Smooth muscle cell (in vitro differentiated cells): ENCODE data around the gene ZSCAN2. TPM values are rescaled to one million over a fixed set of nuclear protein-coding genes. Genes with fewer than 3 reads are reported as not detected.

Experiments
- DNase-seq: peaks from one replicate; lab custom pipeline; 2025; ENCODE audit not compliant: unreplicated experiment; lab: John Stamatoyannopoulos, UW
- H2AFZ ChIP-seq: fragments of 200-600 bp; sonication (generic); 2 replicates; pipeline ENCODE4 v1.6.0; 2016; ENCODE audit warnings: antibody characterized with exemption, low read depth, mild to moderate bottlenecking
- H3F3A ChIP-seq: fragments of 200-600 bp; sonication (generic); 2 replicates; pipeline ENCODE4 v1.6.0; 2017; ENCODE audit warnings: antibody characterized with exemption, low read depth
- H3K27ac ChIP-seq: fragments of 200-600 bp; sonication (generic); 2 replicates; pipeline ENCODE4 v1.5.1; 2016; ENCODE audit warnings: low read depth, mild to moderate bottlenecking
- H3K27me3 ChIP-seq: fragments of 200-600 bp; sonication (generic); 2 replicates; pipeline ENCODE4 v1.6.1; 2016; ENCODE audit warnings: low read depth, mild to moderate bottlenecking
- H3K36me3 ChIP-seq: fragments of 200-600 bp; sonication (generic); 2 replicates; pipeline ENCODE4 v1.5.1; 2016; ENCODE audit warnings: low read depth
- H3K4me1 ChIP-seq: fragments of 200-600 bp; sonication (generic); 2 replicates; pipeline ENCODE4 v1.5.1; 2016; ENCODE audit warnings: low read depth
- H3K4me2 ChIP-seq: fragments of 200-600 bp; sonication (generic); 2 replicates; pipeline ENCODE4 v1.6.0; 2016; ENCODE audit warnings: mild to moderate bottlenecking
- H3K4me3 ChIP-seq: fragments of 200-600 bp; sonication (generic); 2 replicates; pipeline ENCODE4 v1.5.1; 2016; ENCODE audit warnings: mild to moderate bottlenecking
- H3K79me2 ChIP-seq: fragments of 200-600 bp; sonication (generic); 2 replicates; pipeline ENCODE4 v1.6.0; 2016; ENCODE audit warnings: low read depth, mild to moderate bottlenecking
- H3K9ac ChIP-seq: fragments of 200-600 bp; sonication (generic); 2 replicates; pipeline ENCODE4 v1.6.0; 2016; ENCODE audit warnings: low read depth
- H3K9me3 ChIP-seq: fragments of 200-600 bp; sonication (generic); replicated peaks from 2 replicates; pipeline ENCODE4 v1.5.1; 2016; ENCODE audit warnings: low read depth
- H4K20me1 ChIP-seq: fragments of 200-600 bp; sonication (generic); 2 replicates; pipeline ENCODE4 v1.6.0; 2016; ENCODE audit warnings: low read depth
- CTCF ChIP-seq: fragments of 200-600 bp; sonication (generic); IDR thresholded peaks from 2 replicates; pipeline ENCODE4 v1.5.1; 2017; ENCODE audit warnings: borderline replicate concordance, mild to moderate bottlenecking, antibody characterized with exemption; ENCODE audit not compliant: insufficient read depth, poor library complexity, severe bottlenecking
- WGBS: methylation state at CpG from one replicate; pipeline ENCODE4 v1.1.7; 2016; ENCODE audit warnings: low lambda C conversion rate; 5-methylcytosine and 5-hydroxymethylcytosine counted together
- polyA plus RNA-seq: library from polyadenylated mRNA; unstranded; fragments of >200 nt; fragmentation: Nextera tagmentation; extraction: Ambion mirVana; gene quantifications from 2 replicates; pipeline ENCODE4 v1.2.1, GENCODE V29; 2016
- total RNA-seq: library from RNA; depleted of rRNA; stranded (reverse); fragments of >200 nt; gene quantifications from 2 replicates; pipeline ENCODE4 v1.2.3, GENCODE V29; 2014

Gene ZSCAN2
- total and polyA plus RNA-seq, 2 experiments from 2014 or later: 6.9 to 15.4 TPM

GRCh38 chr15:84657748-84658079 is 56.9 kb downstream of the ZSCAN2 start:
- Histone ChIP-seq H3K4me1 (peaks cover 8% of the 10 kb centered on the region), H3K4me3 (peak overlapping the region; percentile 65), H3K27me3 (no peaks in the 10 kb centered on the region), H3K27ac (no peak overlapping the region), H3K36me3 (no peaks in the 10 kb centered on the region), H3K79me2 (peaks cover 10% of the 10 kb centered on the region), H2AFZ (peak overlapping the region; percentile 59), H3F3A (peaks cover 8% of the 10 kb centered on the region), H3K9me3 (no peaks in the 10 kb centered on the region), H4K20me1 (peaks cover 3% of the 10 kb centered on the region), H3K4me2 (peak overlapping the region; percentile 96), H3K9ac (peak overlapping the region; percentile 84)
- 22% methylated on average over 17 of the region's 17 CpGs for WGBS
- no peak for DNase-seq
- TF ChIP-seq CTCF: no peak

GRCh38 chr15:84658080-84658787 is 57.4 kb downstream of the ZSCAN2 start, which contains the start of gene NMB:
NMB (minus strand) TSS chr15:84658199; CDS start chr15:84658152, 47 bp downstream.
- 1% methylated on average over 45 of the region's 61 CpGs for WGBS
- peak; percentile 57 for TF ChIP-seq CTCF
- H2AFZ ChIP-seq: peak within 1 kb of the TSS; percentile 59
- H3K4me3 ChIP-seq: peak within 1 kb of the TSS; percentile 65
- H3K27me3 ChIP-seq: no peaks in the 10 kb centered on the region
- peak within 1 kb of the TSS; percentile 96 for H3K4me2 ChIP-seq
- DNase-seq: peak; percentile 64
- peaks cover 4% of the 10 kb centered on the region for H3K4me1 ChIP-seq
- no peaks in the 10 kb centered on the region for H3K9me3 ChIP-seq
- peak within 1 kb of the TSS; percentile 56 for H3K27ac ChIP-seq
- H3K79me2 ChIP-seq: peaks cover 5% of the 10 kb centered on the region
- H4K20me1 ChIP-seq: peaks cover 3% of the 10 kb centered on the region
- peak within 1 kb of the TSS; percentile 84 for H3K9ac ChIP-seq
- H3K36me3 ChIP-seq: no peaks in the 10 kb centered on the region
- H3F3A ChIP-seq: peaks cover 8% of the 10 kb centered on the region

GRCh38 chr15:84658788-84659411 is 58.1 kb downstream of the ZSCAN2 start:
- Histone ChIP-seq H3K27me3 (no peaks in the 10 kb centered on the region), H3K27ac (peak overlapping the region; percentile 56), H3K36me3 (no peaks in the 10 kb centered on the region), H3K4me1 (no peaks in the 10 kb centered on the region), H3F3A (peaks cover 8% of the 10 kb centered on the region), H3K9ac (no peak overlapping the region), H3K9me3 (no peaks in the 10 kb centered on the region), H3K4me3 (peak overlapping the region; percentile 65), H2AFZ (no peak overlapping the region), H3K4me2 (peak overlapping the region; percentile 96), H3K79me2 (no peaks in the 10 kb centered on the region), H4K20me1 (peaks cover 3% of the 10 kb centered on the region)
- no peak for TF ChIP-seq CTCF
- DNase-seq: no peak
- WGBS: 56% methylated on average over 7 of the region's 7 CpGs
